Peyer's patch (tissue), 4 donors: ENCODE measurements around the gene DCBLD2. TPM values are rescaled to one million over a fixed set of nuclear protein-coding genes. Genes with fewer than 3 reads are reported as not detected.

Source experiments
- DNase-seq, 3 donors: peaks; one replicate each; pipeline ENCODE4 v3.0.0-alpha.2; 2017 to 2019
- H3K27ac ChIP-seq, 4 donors: fragments of 200-600 bp; sonication (generic); one replicate each; pipeline ENCODE4 v1.5.1; 2016 to 2019
- H3K27me3 ChIP-seq, 2 donors: fragments of 200-600 bp; sonication (generic); one replicate each; pipeline ENCODE4 v1.5.1; 2019
- H3K36me3 ChIP-seq, 3 donors: fragments of 200-600 bp; sonication (generic); one replicate each; pipeline ENCODE4 v1.5.1; 2016 to 2019
- H3K4me1 ChIP-seq, 4 donors: fragments of 200-600 bp; sonication (generic); one replicate each; pipeline ENCODE4 v1.5.1; 2016 to 2019
- H3K4me3 ChIP-seq, 4 donors: fragments of 200-600 bp; sonication (generic); 1 replicate in 3 of 4; 2 replicates in 1 of 4; pipeline ENCODE4 v1.5.1; 2016 to 2019; ENCODE audit warnings: mild to moderate bottlenecking in 1 of 4
- H3K9me3 ChIP-seq, 4 donors: fragments of 200-600 bp; sonication (generic); one replicate each; pipeline ENCODE4 v1.5.1; 2016 to 2019; ENCODE audit warnings: mild to moderate bottlenecking in 1 of 4
- POLR2A ChIP-seq, 2 donors: fragments of 450-650 bp; IDR thresholded peaks; one replicate each; pipeline ENCODE4 v1.5.1; 2017; ENCODE audit warnings: antibody characterized with exemption in 2 of 2, mild to moderate bottlenecking in 2 of 2, moderate library complexity in 2 of 2
- total RNA-seq, 4 donors: library from RNA; depleted of rRNA; stranded (reverse); fragments of >200 nt; gene quantifications; one replicate each; pipeline ENCODE4 v1.1.0, GENCODE V29; 2016
- TF ChIP-seq, protein P1 (sequence below), 6 experiments: fragments of 450-650 bp in 4 of 6; fragments of 200-600 bp in 2 of 6; sonication (generic) in 1 of 6; IDR thresholded peaks; one replicate each; pipeline ENCODE4 v1.5.1; 2017 to 2019; ENCODE audit warnings: antibody characterized with exemption in 6 of 6, mild to moderate bottlenecking in 3 of 6, moderate library complexity in 1 of 6

The DCBLD2 gene
- total RNA-seq, 4 donors from 2014 or later: 4.8 to 9.1 (median 7.0) TPM

- no peaks in the 10 kb centered on the region for H3K27me3 ChIP-seq
- TF ChIP-seq POLR2A (IDR thresholded peaks at IDR 0.05): no peak
- TF ChIP-seq, protein P1, sequence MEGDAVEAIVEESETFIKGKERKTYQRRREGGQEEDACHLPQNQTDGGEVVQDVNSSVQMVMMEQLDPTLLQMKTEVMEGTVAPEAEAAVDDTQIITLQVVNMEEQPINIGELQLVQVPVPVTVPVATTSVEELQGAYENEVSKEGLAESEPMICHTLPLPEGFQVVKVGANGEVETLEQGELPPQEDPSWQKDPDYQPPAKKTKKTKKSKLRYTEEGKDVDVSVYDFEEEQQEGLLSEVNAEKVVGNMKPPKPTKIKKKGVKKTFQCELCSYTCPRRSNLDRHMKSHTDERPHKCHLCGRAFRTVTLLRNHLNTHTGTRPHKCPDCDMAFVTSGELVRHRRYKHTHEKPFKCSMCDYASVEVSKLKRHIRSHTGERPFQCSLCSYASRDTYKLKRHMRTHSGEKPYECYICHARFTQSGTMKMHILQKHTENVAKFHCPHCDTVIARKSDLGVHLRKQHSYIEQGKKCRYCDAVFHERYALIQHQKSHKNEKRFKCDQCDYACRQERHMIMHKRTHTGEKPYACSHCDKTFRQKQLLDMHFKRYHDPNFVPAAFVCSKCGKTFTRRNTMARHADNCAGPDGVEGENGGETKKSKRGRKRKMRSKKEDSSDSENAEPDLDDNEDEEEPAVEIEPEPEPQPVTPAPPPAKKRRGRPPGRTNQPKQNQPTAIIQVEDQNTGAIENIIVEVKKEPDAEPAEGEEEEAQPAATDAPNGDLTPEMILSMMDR (IDR thresholded peaks at IDR 0.05): no peak
- no peaks in the 10 kb centered on the region for H3K36me3 ChIP-seq
- no peaks in the 10 kb centered on the region for H3K9me3 ChIP-seq
- H3K4me1 ChIP-seq: no peaks in the 10 kb centered on the region
- no peak overlapping the region for H3K27ac ChIP-seq
- no peak overlapping the region for H3K4me3 ChIP-seq
- no peak for DNase-seq
Observed at GRCh38 chr3:98823791-98824190, 77.7 kb downstream of the DCBLD2 start.

- Histone ChIP-seq H3K4me3 (no peak overlapping the region), H3K27ac (no peak overlapping the region), H3K36me3 (no peaks in the 10 kb centered on the region), H3K4me1 (no peaks in the 10 kb centered on the region), H3K27me3 (no peaks in the 10 kb centered on the region), H3K9me3 (no peaks in the 10 kb centered on the region)
- no peak for DNase-seq
- TF ChIP-seq, protein P1 (IDR thresholded peaks at IDR 0.05): no peak
- no peak for TF ChIP-seq POLR2A (IDR thresholded peaks at IDR 0.05)
Observed at GRCh38 chr3:98821063-98821462, 80.4 kb downstream of the DCBLD2 start.

DNA sequence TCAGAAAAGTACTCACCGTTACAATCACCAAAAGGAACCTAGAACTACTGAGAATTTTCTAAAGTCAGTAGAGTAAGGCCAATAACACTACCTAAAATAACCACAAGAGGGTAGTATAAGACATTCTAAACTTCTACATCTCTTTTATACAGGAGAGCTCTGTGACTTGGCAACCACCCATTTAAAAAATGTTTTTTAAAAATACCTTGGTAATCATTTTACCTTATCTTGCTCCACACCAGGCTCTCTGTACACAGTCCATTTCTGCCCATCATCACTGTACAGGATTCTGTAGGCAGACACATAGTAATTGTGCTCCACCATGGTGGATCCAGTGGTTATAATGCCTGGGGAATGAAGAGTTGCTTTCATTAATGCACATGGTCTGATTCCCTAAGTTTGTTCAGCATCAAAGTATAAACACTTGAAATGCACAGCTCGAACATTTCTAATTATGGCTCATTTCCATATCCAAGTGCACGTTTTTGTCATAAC is 83.9 kb downstream of the DCBLD2 start:
- Histone ChIP-seq H3K36me3 (no peaks in the 10 kb centered on the region), H3K9me3 (no peaks in the 10 kb centered on the region), H3K4me3 (no peak overlapping the region), H3K4me1 (no peaks in the 10 kb centered on the region), H3K27ac (no peak overlapping the region), H3K27me3 (no peaks in the 10 kb centered on the region)
- DNase-seq: no peak
- TF ChIP-seq, protein P1 (IDR thresholded peaks at IDR 0.05): peak; percentile 47 to 79 (median 69)
- no peak for TF ChIP-seq POLR2A (IDR thresholded peaks at IDR 0.05)

- no peak overlapping the region for H3K27ac ChIP-seq
- H3K36me3 ChIP-seq: no peaks in the 10 kb centered on the region
- no peak for TF ChIP-seq POLR2A (IDR thresholded peaks at IDR 0.05)
- TF ChIP-seq, protein P1 (IDR thresholded peaks at IDR 0.05): no peak
- H3K27me3 ChIP-seq: no peaks in the 10 kb centered on the region
- H3K4me1 ChIP-seq: no peaks in the 10 kb centered on the region
- no peak for DNase-seq
- H3K4me3 ChIP-seq: no peak overlapping the region
- H3K9me3 ChIP-seq: no peaks in the 10 kb centered on the region
Observed at GRCh38 chr3:98814817-98815420, 86.6 kb downstream of the DCBLD2 start.

DNA sequence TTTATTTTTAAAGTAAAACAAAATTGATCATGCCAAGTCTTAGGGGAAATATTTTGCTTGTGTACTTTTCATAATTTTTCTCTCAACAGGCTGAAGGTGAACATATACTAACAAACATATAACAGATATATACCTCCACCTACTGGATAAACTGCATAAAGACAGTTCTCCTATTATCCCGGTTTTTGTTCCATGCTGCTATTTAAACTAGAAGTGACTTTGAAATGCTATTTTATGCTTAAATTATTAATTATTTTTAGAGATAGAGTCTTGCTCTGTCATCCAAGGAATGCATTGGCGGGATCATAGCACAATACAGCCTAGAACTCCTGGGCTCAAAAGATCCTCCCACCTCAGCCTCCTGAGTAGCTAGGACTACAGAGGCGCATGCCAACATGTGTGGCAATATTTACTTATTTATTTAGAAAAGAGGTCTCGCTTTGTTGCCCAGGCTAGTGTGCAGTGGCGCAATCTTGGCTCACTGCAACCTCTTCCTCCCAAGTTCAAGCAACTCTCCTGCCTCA is 88.6 kb downstream of the DCBLD2 start:
- TF ChIP-seq, protein P1 (IDR thresholded peaks at IDR 0.05): peak in 5 of 6 experiments; percentile 21 to 62 (median 59)
- no peak for TF ChIP-seq POLR2A (IDR thresholded peaks at IDR 0.05)
- Histone ChIP-seq H3K27ac (no peak overlapping the region), H3K36me3 (no peaks in the 10 kb centered on the region), H3K4me3 (no peak overlapping the region), H3K4me1 (no peaks in the 10 kb centered on the region), H3K9me3 (no peaks in the 10 kb centered on the region), H3K27me3 (no peaks in the 10 kb centered on the region)
- no peak for DNase-seq
